SK-N-SH treated with all-trans-retinoic acid at 6 μM for 48 hours (cell line): ENCODE data around the gene RFC1.

Source experiments
- ATAC-seq: fragments of 200-7000 bp; cut with Tn5 transposase; 3 replicates; pipeline ENCODE4 v1.9.1; 2020; ENCODE audit warnings: mild to moderate bottlenecking, moderate library complexity
- ARNTL ChIP-seq: fragments of 450-650 bp; formaldehyde crosslinking; IDR thresholded peaks from 2 replicates; pipeline ENCODE4 v1.5.0; 2020; ENCODE audit warnings: low read depth, mild to moderate bottlenecking, moderate library complexity, borderline replicate concordance
- BACH2 ChIP-seq: fragments of 250-450 bp; sonication (Bioruptor Pico); IDR thresholded peaks from 2 replicates; pipeline ENCODE4 v1.9.0; 2021; ENCODE audit warnings: mild to moderate bottlenecking, borderline replicate concordance
- CSDC2 ChIP-seq: fragments of 250-450 bp; sonication (Bioruptor Pico); IDR thresholded peaks from 2 replicates; pipeline ENCODE4 v1.5.0; 2020; ENCODE audit warnings: mild to moderate bottlenecking, moderate library complexity
- ESRRG ChIP-seq: fragments of 250-450 bp; sonication (Bioruptor Pico); IDR thresholded peaks from 2 replicates; pipeline ENCODE4 v1.6.1; 2021; ENCODE audit warnings: mild to moderate bottlenecking
- GLIS3 ChIP-seq: fragments of 250-450 bp; sonication (Bioruptor Pico); IDR thresholded peaks from 2 replicates; pipeline ENCODE4 v1.5.0; 2020; ENCODE audit warnings: mild to moderate bottlenecking, moderate library complexity
- ISL1 ChIP-seq: fragments of 250-450 bp; sonication (Bioruptor Pico); IDR thresholded peaks from 2 replicates; pipeline ENCODE4 v2.1.2; 2022; ENCODE audit warnings: mild to moderate bottlenecking, moderate library complexity
- OSR1 ChIP-seq: fragments of 250-450 bp; sonication (Bioruptor Pico); IDR thresholded peaks from 2 replicates; pipeline ENCODE4 v1.8.0; 2022; ENCODE audit warnings: moderate library complexity, mild to moderate bottlenecking, inconsistent platforms
- PATZ1 ChIP-seq: fragments of 250-450 bp; sonication (Bioruptor Pico); IDR thresholded peaks from 2 replicates; pipeline ENCODE4 v1.8.0; 2020; ENCODE audit warnings: mild to moderate bottlenecking, moderate library complexity, borderline replicate concordance
- POU6F1 ChIP-seq: fragments of 250-450 bp; sonication (Bioruptor Pico); IDR thresholded peaks from 2 replicates; pipeline ENCODE4 v1.8.0; 2021; ENCODE audit warnings: low read depth, mild to moderate bottlenecking, moderate library complexity, borderline replicate concordance
- PPARA ChIP-seq: fragments of 250-450 bp; sonication (Bioruptor Pico); IDR thresholded peaks from 2 replicates; pipeline ENCODE4 v1.5.0; 2020; ENCODE audit warnings: mild to moderate bottlenecking, borderline replicate concordance
- RARB ChIP-seq: fragments of 250-450 bp; sonication (Bioruptor Pico); IDR thresholded peaks from 2 replicates; pipeline ENCODE4 v1.8.0; 2021; ENCODE audit warnings: mild to moderate bottlenecking, moderate library complexity
- SNAI2 ChIP-seq: fragments of 250-450 bp; sonication (Bioruptor Pico); IDR thresholded peaks from 2 replicates; pipeline ENCODE4 v1.5.0; 2020; ENCODE audit warnings: mild to moderate bottlenecking, moderate library complexity
- TOX ChIP-seq: fragments of 250-450 bp; sonication (Bioruptor Pico); IDR thresholded peaks from 2 replicates; pipeline ENCODE4 v1.8.0; 2021; ENCODE audit warnings: mild to moderate bottlenecking, moderate library complexity, borderline replicate concordance
- TSHZ2 ChIP-seq: fragments of 250-450 bp; sonication (Bioruptor Pico); IDR thresholded peaks from 2 replicates; pipeline ENCODE4 v1.5.0; 2020; ENCODE audit warnings: mild to moderate bottlenecking, moderate library complexity
- ZC3H10 ChIP-seq: fragments of 250-450 bp; sonication (Bioruptor Pico); IDR thresholded peaks from 2 replicates; pipeline ENCODE4 v1.5.1; 2021; ENCODE audit warnings: mild to moderate bottlenecking, moderate library complexity
- ZNF70 ChIP-seq: fragments of 450-650 bp; formaldehyde crosslinking; IDR thresholded peaks from 2 replicates; pipeline ENCODE4 v1.5.0; 2020; ENCODE audit warnings: mild to moderate bottlenecking, moderate library complexity
- TF ChIP-seq, protein P1 (sequence below): fragments of 250-450 bp; sonication (Bioruptor Pico); IDR thresholded peaks from 2 replicates; pipeline ENCODE4 v1.5.1; 2021; ENCODE audit warnings: mild to moderate bottlenecking, moderate library complexity
- TF ChIP-seq, protein P2 (sequence below): fragments of 250-450 bp; sonication (Bioruptor Pico); IDR thresholded peaks from 2 replicates; pipeline ENCODE4 v1.5.1; 2020; ENCODE audit warnings: low read depth, mild to moderate bottlenecking, moderate library complexity

RFC1 gene

GRCh38 chr4:39323821-39324220 lies 42.3 kb downstream of the RFC1 start:
- no peak for TF ChIP-seq OSR1 (CRISPR knock-in tag)
- no peak for TF ChIP-seq GLIS3 (CRISPR knock-in tag)
- TF ChIP-seq TOX (CRISPR knock-in tag): no peak
- TF ChIP-seq, protein P1, sequence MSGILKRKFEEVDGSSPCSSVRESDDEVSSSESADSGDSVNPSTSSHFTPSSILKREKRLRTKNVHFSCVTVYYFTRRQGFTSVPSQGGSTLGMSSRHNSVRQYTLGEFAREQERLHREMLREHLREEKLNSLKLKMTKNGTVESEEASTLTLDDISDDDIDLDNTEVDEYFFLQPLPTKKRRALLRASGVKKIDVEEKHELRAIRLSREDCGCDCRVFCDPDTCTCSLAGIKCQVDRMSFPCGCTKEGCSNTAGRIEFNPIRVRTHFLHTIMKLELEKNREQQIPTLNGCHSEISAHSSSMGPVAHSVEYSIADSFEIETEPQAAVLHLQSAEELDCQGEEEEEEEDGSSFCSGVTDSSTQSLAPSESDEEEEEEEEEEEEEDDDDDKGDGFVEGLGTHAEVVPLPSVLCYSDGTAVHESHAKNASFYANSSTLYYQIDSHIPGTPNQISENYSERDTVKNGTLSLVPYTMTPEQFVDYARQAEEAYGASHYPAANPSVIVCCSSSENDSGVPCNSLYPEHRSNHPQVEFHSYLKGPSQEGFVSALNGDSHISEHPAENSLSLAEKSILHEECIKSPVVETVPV (CRISPR knock-in tag): no peak
- TF ChIP-seq ZC3H10 (CRISPR knock-in tag): no peak
- TF ChIP-seq SNAI2 (CRISPR knock-in tag): no peak
- no peak for TF ChIP-seq TSHZ2
- TF ChIP-seq PPARA (CRISPR knock-in tag): no peak
- no peak for TF ChIP-seq ZNF70 (CRISPR knock-in tag)
- TF ChIP-seq, protein P2, sequence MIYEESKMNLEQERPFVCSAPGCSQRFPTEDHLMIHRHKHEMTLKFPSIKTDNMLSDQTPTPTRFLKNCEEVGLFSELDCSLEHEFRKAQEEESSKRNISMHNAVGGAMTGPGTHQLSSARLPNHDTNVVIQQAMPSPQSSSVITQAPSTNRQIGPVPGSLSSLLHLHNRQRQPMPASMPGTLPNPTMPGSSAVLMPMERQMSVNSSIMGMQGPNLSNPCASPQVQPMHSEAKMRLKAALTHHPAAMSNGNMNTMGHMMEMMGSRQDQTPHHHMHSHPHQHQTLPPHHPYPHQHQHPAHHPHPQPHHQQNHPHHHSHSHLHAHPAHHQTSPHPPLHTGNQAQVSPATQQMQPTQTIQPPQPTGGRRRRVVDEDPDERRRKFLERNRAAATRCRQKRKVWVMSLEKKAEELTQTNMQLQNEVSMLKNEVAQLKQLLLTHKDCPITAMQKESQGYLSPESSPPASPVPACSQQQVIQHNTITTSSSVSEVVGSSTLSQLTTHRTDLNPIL (CRISPR knock-in tag): no peak
- no peak for TF ChIP-seq CSDC2 (CRISPR knock-in tag)
- TF ChIP-seq PATZ1 (CRISPR knock-in tag): no peak
- no peak for TF ChIP-seq ARNTL (CRISPR knock-in tag)
- no peak for TF ChIP-seq BACH2 (CRISPR knock-in tag)
- no peak for ATAC-seq

DNA sequence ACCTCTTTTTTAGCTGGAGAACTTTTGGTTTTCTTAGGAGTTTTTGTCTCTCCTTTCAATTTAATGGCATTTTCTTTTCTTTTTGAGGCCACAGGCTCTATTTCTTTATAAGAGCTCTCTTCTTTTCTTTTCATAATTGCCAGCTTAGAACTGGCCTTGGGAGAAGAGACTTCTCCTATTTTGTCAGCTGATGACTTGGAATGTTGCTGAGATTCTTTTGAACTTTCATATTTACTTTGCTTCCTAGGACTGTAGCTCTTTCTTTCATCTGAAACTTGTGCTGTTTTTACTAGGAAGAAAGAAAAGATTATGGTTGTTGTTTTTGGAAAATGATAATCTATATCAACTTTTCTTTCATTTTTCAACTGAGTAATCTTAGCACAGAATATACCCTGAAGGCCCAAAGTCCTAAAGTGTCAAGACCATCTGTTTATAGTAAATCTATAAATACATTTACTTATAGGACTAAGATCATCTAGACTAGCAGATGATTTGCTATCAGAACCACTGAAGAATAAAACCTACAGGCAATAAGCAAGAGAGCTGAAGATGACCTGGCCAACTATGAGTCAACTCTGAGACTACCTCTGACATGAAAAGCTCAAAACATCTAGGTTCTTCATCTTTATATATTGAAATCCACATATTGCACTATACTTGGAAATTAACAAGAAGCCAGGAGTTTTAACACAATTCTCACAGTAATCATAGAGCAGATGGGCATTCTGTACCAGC lies 45.6 kb downstream of the RFC1 start:
- TF ChIP-seq TSHZ2 (no peak), ESRRG (CRISPR knock-in tag) (no peak), ARNTL (CRISPR knock-in tag) (no peak)
- ATAC-seq: no peak; the same call in 2 of the 3 replicates

GRCh38 chr4:39319676-39320075 lies 46.5 kb downstream of the RFC1 start:
- peak; percentile 74 for ATAC-seq
- TF ChIP-seq, protein P1 (CRISPR knock-in tag): no peak
- TF ChIP-seq ISL1 (peak; percentile 67), ARNTL (CRISPR knock-in tag) (no peak), PATZ1 (CRISPR knock-in tag) (no peak), ZNF70 (CRISPR knock-in tag) (no peak), RARB (CRISPR knock-in tag) (no peak), SNAI2 (CRISPR knock-in tag) (no peak), POU6F1 (CRISPR knock-in tag) (no peak), ZC3H10 (CRISPR knock-in tag) (no peak)
- TF ChIP-seq, protein P2 (CRISPR knock-in tag): peak; percentile 51; the same call in 1 of the 2 replicates
